Activated CD4-positive, CD25-positive, alpha-beta regulatory T cell treated with anti-CD3 and anti-CD28 coated beads, Interleukin-2, amount 50 U/mL, for 72 hours (primary cell): Measurements from ENCODE around the gene FOXK1.

Experiments used
- DNase-seq: peaks from one replicate; pipeline ENCODE4 v3.0.0; 2021

The FOXK1 gene

DNA sequence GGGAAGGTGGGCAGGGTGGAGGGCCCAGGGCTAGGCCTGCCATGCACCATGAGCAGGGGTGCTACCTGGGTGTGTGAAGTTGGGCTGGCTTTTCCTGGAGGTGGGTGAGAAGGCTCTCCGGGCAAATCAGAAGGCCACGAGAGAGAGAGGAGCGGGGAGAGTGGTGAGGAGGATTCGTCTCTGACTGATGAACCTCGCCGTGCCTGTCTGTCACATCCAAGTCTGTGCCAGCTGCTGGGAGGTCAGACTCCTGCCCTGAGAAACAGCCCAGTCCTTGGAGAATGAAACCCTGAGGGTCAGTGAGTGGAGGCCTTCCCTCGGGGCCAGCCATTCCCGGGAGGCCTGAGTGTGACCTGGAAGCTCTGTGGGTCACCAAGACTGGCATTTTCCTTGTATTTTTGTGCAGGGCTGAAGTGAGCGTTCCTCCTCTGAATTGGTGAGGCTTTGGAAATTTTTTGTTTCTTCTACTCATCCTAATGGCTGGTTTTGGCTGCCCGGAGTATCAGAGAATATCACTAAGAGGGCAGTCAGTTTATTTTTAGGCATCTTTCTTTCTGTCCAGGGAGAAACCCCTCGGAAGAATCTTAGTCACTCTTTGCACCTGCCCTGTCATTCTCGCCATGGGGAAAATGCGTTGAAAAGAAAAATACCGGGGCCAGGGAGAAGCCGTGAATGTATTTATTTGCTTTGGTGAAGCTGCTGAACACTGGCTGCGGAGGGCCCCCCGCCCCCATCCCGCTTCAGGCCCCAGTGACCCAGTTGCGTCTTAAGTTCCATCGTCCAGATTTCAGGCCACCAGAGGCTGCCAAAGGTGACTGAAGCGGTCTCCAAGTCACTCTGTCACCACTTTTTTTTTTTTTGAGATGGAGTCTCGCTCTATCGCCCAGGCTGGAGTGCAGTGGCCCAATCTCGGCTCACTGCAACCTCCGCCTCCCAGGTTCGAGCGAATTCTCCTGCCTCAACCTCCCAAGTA is 86.8 kb downstream of the FOXK1 start:
- no peak for DNase-seq

DNA sequence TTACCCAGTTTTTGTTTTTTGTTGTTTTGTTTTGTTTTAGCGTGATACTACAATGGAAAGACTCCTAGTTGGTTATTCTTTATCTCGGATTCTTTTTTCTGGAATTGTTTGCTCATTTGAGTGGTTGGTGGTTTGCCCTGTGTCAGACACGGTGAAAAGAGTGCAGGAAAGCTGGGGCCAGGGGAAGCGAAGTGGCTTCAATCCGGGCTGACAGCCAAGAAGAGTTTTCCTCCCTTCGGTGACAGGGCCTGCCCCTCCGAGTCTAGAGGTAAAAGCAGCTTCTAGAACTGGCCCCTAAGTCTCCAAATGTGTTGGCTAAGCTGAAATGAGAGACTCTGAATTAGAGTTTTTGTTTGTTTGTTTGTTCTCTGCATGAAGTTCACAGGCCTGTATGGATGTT is 87.7 kb downstream of the FOXK1 start:
- no peak for DNase-seq

DNA sequence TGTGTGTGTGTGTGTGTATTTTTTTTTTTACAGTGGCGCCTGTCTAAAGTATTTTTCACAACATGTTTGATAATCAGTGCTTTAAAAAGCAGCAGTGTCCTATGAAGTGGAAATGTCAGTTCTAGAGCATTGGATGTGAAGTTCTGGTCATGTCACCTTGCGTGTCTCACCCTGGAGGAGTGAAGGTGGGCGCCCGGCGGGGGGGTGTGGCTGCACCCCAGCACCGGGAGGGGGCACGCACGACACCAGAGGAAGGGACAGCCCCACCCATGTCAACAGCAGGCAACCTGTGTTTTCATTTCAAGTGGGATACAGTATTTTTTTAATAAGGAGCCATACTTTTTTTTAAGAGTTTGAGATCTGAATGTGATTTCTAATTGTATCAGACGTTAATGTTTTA is 88.8 kb downstream of the FOXK1 start:
- DNase-seq: no peak

DNA sequence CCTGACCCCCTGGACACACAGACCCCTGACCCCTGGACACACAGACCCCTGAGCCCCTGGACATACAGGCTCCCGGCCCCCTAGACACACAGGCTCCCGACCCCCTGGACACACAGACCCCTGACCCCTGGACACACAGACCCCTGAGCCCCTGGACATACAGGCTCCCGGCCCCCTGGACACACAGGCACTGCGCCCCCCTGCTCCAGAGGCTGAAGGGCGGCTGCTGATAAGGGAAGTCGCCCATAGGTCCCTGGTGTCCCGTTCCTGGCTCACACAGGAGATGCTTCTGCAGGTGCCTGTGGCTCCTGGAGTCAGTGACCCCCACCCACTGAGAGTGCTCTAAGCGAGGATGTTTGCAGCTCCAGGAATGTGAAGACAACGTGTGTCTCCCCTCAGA is 89.6 kb downstream of the FOXK1 start:
- DNase-seq: no peak

DNA sequence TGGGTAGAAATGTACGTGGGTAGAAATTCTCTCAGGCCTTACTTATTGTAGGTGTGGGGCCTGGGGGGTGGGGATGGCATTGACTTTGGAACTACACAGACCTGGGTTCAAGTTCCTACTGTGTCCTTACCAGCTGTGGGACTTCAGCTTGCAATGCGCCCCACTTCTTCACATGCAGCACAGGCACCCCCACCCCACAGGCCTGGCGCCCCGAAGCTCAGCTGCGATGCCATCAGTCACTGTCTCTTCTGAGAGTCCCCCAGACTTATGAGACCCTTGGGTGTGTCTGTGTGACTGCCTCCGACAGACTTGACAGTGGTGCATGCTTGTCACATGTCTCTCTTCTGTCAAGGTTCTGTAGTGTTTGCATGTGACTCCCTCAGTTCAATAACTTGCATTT is 90.2 kb downstream of the FOXK1 start:
- DNase-seq: no peak

DNA sequence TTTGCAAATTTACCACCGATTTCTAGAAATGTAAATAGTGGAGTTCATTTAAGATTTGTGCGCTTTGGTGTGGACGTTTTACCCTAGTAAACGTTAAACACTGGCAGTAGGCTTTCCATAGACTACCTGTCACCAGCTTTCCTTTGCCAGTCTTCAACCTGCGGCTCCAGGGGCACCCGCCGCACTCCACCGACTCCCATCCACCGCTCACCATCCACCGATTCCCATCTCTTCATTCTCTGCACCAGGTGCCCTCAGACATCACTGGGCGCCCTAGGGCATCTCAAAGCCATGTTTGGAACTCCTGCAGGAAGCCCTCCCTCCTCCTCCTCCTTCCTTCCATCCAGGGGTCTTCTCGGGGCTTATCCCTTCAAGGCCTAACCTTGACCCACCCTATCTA is 91.9 kb downstream of the FOXK1 start:
- no peak for DNase-seq

DNA sequence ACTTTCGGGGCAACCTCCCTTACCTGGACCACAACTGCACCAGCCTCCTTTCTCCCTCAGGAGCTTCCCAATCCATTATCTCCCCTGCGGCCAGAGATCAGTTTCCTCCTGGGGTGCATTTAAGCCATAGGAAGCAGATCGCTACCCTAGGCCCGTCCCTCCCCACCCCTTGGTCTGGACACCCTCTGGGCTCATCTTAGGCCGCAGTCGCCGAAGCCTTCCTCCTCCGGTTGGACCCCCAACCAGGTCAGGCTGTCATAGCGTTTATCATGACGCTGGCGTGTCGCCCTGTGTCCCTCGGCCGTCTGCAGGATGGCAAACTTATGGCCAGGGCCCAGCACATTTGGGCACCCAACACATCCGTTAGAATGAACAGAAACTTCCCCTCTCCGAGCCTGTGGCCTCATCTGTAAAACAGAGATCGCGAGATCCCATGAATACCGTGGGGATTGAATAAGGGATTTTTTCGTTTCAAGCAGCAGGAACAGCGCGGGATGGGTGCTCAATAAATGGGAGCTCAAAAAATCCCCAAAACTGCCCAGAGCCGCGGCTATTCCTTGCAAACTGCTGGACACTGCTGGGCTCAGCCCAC is 92.7 kb downstream of the FOXK1 start:
- DNase-seq: no peak

DNA sequence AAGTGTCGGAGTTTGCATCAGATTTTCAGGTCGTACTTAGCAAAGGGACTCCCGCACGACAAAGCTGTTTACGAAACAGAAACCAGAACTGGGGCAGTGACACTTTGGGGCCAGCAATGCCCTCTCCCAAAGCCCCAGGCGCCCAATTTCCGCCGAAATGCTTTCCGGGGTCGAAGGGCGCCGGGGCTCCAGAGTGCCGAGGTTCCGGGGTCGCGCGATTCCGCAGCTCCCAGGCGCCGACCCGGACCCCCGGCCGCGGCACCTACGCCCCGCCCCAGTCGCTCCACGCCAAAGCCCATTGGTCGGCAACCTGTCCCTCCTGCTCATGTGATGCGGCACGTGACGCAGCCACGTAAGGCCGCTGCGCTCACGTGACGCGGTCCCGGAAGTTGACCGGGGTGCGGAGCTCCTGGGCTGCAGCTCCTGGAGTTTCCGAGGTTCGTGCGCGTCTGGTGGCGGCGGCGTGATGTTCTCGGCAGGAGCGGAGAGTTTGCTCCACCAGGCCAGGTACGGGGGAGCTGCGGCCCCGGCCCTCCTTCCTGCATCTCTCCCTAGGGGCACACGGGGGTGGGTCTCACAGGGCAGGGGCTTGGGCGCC is 93.3 kb downstream of the FOXK1 start, which contains the start of gene AP5Z1:
TSS of gene AP5Z1 (plus strand) at position 374 of the 598 bp plus-strand sequence. CDS start at position 467, 93 bp downstream.
- peak; percentile 93 for DNase-seq

DNA sequence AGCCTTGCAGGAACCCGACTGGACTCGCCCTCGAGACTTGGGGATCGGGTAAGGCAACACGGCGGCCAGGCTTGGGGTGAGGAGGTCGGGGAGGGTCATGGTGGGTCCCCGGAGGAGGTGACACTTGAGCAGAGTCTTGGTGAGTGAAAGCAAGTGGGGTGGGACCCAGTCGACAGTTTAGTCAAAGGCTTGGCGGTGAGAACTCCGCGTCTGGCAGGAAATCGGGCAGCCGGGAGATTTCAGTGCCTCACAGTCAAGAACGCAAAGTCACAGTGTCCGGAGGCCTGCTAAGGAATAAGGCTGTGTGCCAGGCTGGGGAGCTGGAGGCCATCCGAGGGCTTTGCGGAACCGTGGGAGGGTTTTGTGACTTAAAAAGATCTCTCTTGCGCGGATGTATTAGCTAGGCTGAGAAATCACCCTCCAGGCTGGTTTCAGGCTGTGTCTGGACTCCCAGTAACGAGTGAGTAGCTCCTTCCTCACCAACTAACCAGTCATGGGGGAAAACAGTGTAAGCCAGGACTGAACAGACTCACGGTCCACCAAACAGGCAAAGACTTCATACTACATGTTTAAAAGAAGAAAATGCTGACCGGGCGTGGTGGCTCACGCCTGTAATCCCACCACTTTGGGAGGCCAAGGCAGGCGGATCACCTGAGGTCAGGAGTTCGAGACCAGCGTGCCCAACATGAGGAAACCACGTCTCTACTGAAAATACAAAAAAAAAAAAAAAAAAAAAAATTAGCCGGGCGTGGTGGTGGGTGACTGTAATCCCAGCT is 93.9 kb downstream of the FOXK1 start:
- DNase-seq: no peak

DNA sequence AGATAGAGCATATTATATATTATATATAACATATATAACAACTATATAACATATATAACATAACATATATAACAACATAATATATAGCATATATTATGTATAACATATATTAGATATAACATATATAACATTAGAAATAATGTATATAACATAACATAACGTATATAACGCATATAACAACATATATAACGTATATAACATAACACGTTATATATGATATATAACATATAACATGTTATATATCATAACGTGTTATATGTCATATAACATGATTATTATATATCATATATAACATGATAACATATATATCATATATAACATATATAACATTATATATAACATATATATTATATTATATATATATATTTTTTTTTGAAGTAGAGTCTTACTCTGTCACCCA is 97.0 kb downstream of the FOXK1 start:
- DNase-seq: no peak

DNA sequence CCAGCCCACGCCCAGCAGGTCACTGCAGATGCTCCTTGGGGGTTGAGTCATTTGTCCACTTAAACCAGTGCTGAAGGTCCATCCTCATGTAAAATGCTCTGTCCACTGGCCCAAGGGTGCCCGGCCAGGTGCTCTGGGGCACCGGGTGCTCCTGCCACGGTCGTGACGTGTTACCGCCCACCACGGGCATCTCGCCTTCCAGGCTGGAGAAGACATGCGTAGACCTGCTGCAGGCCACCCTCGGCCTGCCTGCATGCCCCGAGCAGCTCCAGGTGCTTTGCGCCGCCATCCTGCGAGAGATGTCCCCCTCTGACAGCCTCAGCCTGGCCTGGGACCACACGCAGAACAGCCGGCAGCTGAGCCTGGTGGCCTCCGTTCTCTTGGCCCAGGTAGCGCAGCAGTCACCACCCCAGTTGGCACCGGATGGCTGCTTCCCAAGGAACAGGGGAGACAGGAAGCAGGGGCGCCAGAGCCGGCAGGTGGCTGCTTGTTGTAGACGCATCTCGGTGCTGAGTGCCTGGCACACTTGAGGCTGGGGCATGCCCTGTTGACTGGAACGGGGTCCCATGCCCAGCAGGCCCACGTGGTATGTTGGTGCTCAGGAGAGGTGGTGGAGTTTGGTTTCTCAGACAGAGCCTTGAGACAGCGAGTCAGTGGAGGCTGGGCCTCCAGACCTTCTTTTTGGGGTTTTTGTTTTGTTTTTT is 99.4 kb downstream of the FOXK1 start:
- DNase-seq: no peak

DNA sequence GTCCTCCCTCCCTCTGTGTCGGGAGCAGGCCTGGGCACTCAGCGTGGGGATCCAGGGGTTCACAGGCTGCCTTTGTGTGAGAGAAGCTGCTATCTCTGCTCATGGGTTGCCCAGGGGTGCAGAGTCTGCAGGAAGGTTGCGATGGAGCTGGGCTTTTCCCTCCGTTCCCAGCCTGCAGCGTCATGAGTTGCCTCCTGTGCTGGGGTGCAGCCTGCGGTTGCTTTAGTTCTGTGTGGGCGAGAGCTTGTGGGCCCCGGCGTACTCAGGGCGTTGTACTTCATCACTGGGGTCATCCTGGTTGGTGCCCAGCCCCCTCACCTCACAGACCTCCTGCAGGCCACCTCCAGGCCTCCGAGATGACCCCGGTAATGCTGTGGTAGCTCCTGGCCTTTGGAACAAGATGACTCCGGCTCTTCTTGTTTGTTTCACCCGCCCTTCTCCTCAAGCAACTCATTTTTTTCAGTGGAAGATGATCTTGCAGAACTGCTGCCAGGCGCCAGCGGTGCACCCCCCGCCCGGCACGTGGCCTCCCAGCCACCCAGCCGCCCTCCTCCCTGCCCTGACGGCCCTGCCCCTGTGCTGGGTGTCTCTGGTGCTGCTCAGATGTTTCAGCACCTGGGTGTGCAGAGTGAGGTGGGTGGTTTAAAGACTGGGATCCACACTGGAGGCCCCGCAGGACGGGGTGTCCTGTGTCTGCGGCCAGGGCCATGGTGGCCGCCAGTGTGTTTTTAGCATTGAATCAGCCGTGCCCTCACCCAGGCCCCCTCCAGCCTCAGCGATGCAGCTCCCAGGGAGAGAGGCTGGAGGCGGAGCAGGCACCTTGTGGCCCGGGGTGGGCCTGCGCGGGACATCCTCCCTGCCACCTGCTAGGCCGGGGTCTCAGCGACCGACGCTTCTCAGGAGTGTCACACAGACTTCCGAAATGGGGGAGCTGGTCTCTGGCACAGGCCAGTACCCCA is 100.5 kb downstream of the FOXK1 start:
- no peak for DNase-seq

DNA sequence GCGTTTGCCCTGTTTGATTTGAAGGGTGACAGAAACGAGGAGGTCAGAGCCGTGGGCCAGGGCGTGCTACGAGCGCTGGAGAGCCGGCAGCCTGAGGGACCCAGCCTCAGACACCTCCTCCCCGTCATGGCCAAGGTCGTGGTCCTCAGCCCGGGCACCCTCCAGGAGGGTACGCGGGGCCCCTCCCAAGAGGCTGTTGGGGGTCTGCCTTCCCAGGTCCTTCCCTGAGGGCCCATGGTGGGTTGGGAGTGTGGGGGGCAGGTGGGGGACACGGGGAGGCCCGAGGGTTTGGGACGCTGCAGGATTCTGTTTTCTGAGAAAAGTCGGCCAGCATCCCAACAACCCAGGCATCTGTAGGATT is 101.2 kb downstream of the FOXK1 start:
- DNase-seq: no peak

DNA sequence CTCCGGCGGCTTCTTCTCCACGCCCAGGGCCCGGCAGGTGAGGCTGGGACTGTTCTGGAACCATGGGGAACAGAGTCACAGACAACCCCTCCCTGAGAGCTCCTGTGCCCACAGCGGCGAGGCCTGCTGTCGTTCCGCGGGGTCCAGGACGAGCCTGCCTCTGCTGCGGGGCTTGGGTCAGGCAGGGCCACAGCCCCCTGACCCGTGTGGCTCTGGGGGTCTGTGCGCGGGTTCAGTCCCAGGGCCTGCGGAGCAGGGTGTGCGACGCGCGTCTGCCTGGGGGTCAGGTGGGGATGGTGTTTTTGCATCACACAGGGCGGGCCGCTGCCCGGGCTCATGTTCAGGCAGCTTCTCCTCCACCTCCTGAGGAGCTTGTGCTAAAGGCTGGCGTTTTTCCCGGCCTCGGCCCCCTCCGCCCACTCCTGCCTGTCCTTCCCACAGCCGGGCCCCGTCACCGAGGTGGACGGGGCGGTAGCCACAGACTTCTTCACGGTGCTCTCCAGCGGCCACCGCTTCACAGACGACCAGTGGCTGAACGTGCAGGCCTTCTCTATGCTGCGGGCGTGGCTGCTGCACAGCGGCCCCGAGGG is 101.8 kb downstream of the FOXK1 start:
- no peak for DNase-seq

DNA sequence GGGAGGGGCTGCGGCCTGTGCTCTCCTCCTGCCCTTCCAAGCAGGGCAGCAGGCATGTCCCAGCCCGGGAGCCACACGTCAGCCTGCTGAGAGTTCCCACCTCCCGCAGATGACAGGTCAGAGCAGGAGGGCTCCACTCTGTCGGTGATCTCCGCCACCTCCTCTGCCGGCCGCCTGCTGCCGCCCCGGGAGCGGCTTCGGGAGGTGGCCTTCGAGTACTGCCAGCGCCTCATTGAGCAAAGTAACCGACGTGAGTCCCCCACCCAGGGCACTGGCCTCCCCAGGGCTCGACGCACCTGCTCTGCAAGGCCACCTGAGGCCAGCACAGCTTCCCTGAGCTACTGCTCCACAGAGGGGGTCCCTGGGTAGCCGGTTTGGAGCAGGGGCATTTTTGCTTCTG is 102.7 kb downstream of the FOXK1 start:
- no peak for DNase-seq

DNA sequence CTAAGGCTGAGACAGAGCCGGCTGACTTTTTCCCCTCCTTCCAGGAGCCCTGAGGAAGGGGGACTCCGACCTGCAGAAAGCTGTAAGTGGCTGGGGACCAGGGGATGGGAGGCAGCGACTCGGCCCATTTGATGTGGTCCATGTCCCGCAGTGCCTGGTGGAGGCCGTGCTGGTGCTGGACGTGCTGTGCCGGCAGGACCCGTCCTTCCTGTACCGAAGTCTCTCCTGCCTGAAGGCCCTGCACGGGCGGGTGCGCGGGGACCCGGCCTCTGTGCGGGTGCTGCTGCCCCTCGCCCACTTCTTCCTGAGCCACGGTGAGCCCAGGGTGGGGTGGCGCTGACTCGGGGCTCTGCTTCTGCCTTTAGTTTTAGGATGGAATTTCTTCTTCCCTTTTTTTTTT is 103.3 kb downstream of the FOXK1 start:
- DNase-seq: no peak

DNA sequence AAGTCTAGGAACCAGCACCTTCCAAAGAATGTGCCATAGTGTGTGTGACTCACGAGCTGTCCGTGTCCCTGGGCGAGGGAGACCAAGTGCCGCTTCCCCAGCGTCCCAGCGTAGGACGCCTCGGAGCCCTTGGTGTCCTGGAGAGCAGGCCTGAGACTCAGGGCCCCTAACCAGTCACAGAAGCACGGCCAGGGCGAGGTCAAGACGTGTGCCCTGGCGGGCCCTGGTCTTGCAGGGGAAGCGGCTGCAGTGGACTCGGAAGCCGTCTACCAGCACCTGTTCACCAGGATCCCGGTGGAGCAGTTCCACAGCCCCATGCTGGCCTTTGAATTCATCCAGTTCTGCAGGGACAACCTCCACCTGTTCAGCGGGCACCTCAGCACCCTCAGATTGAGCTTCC is 103.9 kb downstream of the FOXK1 start:
- no peak for DNase-seq

DNA sequence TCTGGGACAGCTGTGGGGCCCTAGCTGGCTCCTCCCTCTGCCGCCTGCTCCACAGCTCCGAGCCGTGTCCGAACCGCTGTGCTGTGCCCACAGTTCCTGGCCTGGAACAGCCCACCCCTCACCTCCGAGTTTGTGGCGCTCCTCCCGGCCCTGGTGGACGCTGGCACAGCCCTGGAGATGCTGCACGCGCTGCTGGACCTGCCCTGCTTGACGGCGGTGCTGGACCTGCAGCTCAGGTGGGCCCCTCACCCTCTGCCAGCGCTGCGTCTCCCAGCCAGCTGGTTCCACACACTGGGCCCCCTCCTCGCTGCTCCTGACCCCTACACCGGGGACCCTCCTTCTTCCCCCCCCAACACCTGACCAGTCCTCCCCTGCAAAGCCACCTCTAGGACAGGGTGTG is 105.4 kb downstream of the FOXK1 start:
- no peak for DNase-seq

DNA sequence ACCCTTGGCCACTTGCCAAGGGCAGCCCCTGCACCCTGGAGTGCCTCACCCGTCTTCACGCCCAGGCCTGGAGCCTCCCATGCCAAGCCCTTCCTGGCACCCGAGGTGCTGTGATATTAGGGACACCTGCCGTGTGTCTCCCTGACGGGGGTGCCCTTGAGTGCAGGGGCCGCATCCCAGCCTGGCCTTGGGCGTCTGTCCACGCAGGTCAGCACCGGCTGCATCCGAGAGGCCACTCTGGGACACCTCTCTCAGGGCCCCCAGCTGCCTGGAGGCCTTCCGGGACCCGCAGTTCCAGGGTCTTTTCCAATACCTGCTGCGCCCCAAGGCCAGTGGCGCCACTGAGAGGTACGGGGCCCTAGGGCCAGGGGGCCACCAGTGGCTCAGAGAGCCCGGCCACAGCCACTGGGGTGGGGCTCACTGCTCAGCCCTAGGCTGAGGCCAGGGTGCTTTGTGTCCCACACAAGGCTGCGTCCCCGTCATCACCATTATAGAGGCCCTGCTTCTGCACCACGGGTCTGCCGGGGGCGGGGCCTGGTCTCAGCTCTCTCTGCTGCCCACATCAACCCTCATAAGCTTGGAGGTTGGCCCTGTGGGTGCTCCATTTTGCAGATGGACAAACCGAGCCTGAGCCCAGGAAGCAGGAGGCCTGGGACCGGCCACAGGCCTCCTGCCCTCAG is 106.0 kb downstream of the FOXK1 start:
- DNase-seq: no peak

DNA sequence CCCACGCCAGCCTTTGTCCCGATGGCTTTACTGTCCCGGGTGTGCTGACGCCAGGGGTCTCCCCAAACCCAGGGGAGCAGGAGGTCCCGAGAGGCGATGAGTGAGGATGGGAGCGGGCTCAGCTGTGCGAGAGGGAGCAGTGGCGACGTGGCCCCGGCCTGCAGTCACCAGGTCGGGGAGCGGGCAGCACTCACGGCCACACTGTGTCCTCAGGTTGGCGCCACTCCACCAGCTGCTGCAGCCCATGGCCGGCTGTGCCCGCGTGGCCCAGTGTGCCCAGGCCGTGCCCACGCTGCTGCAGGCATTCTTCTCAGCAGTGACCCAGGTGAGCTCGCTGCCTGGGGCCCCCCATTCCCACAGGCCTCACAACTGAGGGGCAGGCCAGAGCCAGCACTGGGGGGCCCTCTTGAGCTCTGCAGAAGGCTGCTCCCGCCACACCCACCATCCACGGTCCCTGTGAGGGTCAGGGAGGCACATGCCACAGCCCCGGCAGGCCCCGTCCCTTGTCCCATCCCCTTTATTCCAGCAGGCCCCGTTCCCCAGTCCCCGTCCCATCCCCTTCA is 106.6 kb downstream of the FOXK1 start:
- DNase-seq: no peak
